Frontal cortex (tissue), 4 donors: Measurements from ENCODE around the gene CCDC187. TPM values are rescaled to one million over a fixed set of nuclear protein-coding genes. Genes with fewer than 3 reads are reported as not detected.

ENCODE experiments used
- DNase-seq, 2 donors: peaks; one replicate each; pipeline ENCODE4 v3.0.0; 2012; ENCODE audit warnings: low spot score in 2 of 2
- FAIRE-seq: peaks from 2 replicates; lab custom pipeline; 2012; peaks lifted over from hg19 to GRCh38; lab: Jason Lieb, UNC
- total RNA-seq: library from RNA; depleted of rRNA; stranded (reverse); fragments of >200 nt; gene quantifications from one replicate; pipeline ENCODE4 v1.2.3, GENCODE V29; 2014
- donor health status: control.
- donor health status: control.
- donor health status: control.

The CCDC187 gene
- total RNA-seq, 1 donor from 2014 or later = 0.41 TPM

GRCh38 chr9:136222166-136222905 is 81.6 kb downstream of the CCDC187 start:
- FAIRE-seq (no peak), DNase-seq (no peak)

- DNase-seq (no peak), FAIRE-seq (no peak)
Measured at GRCh38 chr9:136220017-136220729, 83.7 kb downstream of the CCDC187 start.

- no peak for DNase-seq
- FAIRE-seq = no peak
Measured at GRCh38 chr9:136219276-136219675, 84.6 kb downstream of the CCDC187 start.

GRCh38 chr9:136218673-136219072 is 85.2 kb downstream of the CCDC187 start:
- FAIRE-seq = no peak
- no peak for DNase-seq

- FAIRE-seq = no peak
Measured at GRCh38 chr9:136218271-136218670, 85.6 kb downstream of the CCDC187 start.

GRCh38 chr9:136216541-136217244 is 87.2 kb downstream of the CCDC187 start:
- no peak for DNase-seq
- no peak for FAIRE-seq

More at GRCh38 chr9:136218271-136218670, 85.6 kb downstream of the CCDC187 start:
- DNase-seq = no peak

GRCh38 chr9:136213733-136214132 is 90.2 kb downstream of the CCDC187 start:
- DNase-seq (no peak), FAIRE-seq (no peak)

GRCh38 chr9:136212345-136212950 is 91.4 kb downstream of the CCDC187 start:
- no peak for DNase-seq
- no peak for FAIRE-seq

GRCh38 chr9:136211441-136212344 is 92.2 kb downstream of the CCDC187 start:
- no peak for FAIRE-seq
- no peak for DNase-seq

GRCh38 chr9:136211006-136211405 is 92.9 kb downstream of the CCDC187 start:
- no peak for FAIRE-seq
- no peak for DNase-seq

GRCh38 chr9:136210276-136210675 is 93.6 kb downstream of the CCDC187 start:
- FAIRE-seq = no peak
- DNase-seq = no peak

GRCh38 chr9:136209786-136210185 is 94.1 kb downstream of the CCDC187 start:
- FAIRE-seq (no peak), DNase-seq (no peak)

GRCh38 chr9:136209232-136209631 is 94.7 kb downstream of the CCDC187 start:
- no peak for FAIRE-seq

GRCh38 chr9:136208675-136209074 is 95.2 kb downstream of the CCDC187 start:
- FAIRE-seq = no peak
- DNase-seq = no peak

More at GRCh38 chr9:136209232-136209631, 94.7 kb downstream of the CCDC187 start:
- DNase-seq = no peak

- DNase-seq (no peak), FAIRE-seq (no peak)
Measured at GRCh38 chr9:136207616-136208015, 96.3 kb downstream of the CCDC187 start.

GRCh38 chr9:136206602-136207275 is 97.2 kb downstream of the CCDC187 start:
- DNase-seq (no peak), FAIRE-seq (no peak)

GRCh38 chr9:136205707-136205992 is 98.2 kb downstream of the CCDC187 start:
- FAIRE-seq (no peak), DNase-seq (no peak)

- DNase-seq = peak; percentile 76 to 77
- no peak for FAIRE-seq
Measured at GRCh38 chr9:136204838-136205706, 98.8 kb downstream of the CCDC187 start, which contains the start of gene LHX3. Gene LHX3 (minus strand): TSS chr9:136205128. CDS start chr9:136205012, 116 bp downstream.
